Measurements from ENCODE around the gene PHF20.

DNA sequence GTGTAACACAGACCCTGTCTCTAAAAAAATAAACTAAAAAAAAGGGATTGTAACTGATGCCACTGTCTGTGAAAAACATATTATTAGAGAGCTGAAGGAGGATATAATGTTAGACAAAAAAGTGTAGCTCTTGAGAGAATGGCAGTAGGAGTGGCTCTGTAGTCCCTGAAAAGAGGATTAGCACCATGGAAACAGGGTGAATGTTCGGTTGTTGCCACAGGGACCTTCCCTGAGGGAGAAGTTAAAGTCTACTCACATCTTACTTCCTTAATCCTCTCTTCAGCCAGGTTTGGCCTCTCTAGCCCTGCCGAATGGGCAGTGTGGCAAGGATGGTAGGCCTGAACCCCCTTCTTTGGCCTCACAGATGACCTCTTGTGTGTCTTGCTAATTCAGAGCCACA lies 170.4 kb downstream of the PHF20 start:
- TF ChIP-seq, protein P1, sequence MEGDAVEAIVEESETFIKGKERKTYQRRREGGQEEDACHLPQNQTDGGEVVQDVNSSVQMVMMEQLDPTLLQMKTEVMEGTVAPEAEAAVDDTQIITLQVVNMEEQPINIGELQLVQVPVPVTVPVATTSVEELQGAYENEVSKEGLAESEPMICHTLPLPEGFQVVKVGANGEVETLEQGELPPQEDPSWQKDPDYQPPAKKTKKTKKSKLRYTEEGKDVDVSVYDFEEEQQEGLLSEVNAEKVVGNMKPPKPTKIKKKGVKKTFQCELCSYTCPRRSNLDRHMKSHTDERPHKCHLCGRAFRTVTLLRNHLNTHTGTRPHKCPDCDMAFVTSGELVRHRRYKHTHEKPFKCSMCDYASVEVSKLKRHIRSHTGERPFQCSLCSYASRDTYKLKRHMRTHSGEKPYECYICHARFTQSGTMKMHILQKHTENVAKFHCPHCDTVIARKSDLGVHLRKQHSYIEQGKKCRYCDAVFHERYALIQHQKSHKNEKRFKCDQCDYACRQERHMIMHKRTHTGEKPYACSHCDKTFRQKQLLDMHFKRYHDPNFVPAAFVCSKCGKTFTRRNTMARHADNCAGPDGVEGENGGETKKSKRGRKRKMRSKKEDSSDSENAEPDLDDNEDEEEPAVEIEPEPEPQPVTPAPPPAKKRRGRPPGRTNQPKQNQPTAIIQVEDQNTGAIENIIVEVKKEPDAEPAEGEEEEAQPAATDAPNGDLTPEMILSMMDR (IDR thresholded peaks at IDR 0.05; ENCODE audit: insufficient read depth, low read depth, low read length): no peak
- TF ChIP-seq EZH2 (IDR thresholded peaks at IDR 0.05; ENCODE audit: insufficient read depth, low read length): no peak

Measured in astrocyte (in vitro differentiated cells and primary cell).